ENCODE data around the gene GDPD4. TPM values are rescaled to one million over a fixed set of nuclear protein-coding genes. Genes with fewer than 3 reads are reported as not detected.

GDPD4 gene
- total RNA-seq, 4 donors from 2014 or later, result 0.07 to 1.2 TPM; not detected in 2

DNA sequence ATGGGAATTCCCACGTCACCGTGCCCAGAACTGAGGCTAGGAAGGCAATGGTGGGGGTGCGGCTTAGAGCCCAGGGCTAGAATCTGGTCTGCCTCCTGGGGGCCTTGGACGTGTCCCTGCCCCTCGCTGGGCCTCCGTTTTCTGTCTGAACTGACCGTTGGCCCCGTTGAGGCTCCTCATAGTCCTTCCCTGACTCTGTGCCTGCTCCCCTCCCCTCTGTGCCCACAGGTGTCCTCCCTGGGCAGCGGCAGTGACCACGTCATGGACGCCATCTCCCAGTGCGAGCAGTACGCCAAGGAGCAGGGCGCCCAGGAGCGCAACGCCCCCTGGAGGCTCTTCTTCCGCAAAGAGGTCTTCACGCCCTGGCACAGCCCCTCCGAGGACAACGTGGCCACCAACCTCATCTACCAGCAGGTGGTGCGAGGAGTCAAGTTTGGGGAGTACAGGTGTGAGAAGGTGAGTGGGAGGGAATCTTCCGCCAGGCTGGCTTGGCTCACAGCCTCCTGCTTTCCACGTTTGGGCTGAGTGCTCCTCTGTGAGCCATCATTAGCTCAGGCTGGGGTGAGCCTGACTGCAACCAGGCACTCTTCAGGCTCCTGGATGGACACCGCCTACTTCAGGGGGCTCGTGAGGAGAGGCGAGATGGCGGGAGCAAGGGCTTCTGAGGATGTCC lies 109.5 kb downstream of the GDPD4 start:
- intact Hi-C loops (cut with DNase I; ENCODE audit: low total_unique reads), result no loop called here
- Histone ChIP-seq H3K27me3 (no peaks in the 10 kb centered on the region), H3K36me3 (no peaks in the 10 kb centered on the region), H3K9me3 (no peaks in the 10 kb centered on the region), H3K4me1 (no peaks in the 10 kb centered on the region), H3K4me3 (no peak overlapping the region), H3K27ac (no peak overlapping the region)
- peak in 1 of 2 donors; percentile 38 for DNase-seq
- TF ChIP-seq POLR2A (IDR thresholded peaks at IDR 0.05), result no peak
- TF ChIP-seq, protein P1, sequence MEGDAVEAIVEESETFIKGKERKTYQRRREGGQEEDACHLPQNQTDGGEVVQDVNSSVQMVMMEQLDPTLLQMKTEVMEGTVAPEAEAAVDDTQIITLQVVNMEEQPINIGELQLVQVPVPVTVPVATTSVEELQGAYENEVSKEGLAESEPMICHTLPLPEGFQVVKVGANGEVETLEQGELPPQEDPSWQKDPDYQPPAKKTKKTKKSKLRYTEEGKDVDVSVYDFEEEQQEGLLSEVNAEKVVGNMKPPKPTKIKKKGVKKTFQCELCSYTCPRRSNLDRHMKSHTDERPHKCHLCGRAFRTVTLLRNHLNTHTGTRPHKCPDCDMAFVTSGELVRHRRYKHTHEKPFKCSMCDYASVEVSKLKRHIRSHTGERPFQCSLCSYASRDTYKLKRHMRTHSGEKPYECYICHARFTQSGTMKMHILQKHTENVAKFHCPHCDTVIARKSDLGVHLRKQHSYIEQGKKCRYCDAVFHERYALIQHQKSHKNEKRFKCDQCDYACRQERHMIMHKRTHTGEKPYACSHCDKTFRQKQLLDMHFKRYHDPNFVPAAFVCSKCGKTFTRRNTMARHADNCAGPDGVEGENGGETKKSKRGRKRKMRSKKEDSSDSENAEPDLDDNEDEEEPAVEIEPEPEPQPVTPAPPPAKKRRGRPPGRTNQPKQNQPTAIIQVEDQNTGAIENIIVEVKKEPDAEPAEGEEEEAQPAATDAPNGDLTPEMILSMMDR (IDR thresholded peaks at IDR 0.05), result peak in 2 of 4 experiments; percentile 27 to 34

- H3K27me3 ChIP-seq, result no peaks in the 10 kb centered on the region
- intact Hi-C loops (cut with DNase I; ENCODE audit: low total_unique reads), result no loop called here
- H3K27ac ChIP-seq, result no peak overlapping the region
- DNase-seq, result no peak
- H3K4me3 ChIP-seq, result no peak overlapping the region
- no peaks in the 10 kb centered on the region for H3K4me1 ChIP-seq
- TF ChIP-seq, protein P1 (IDR thresholded peaks at IDR 0.05), result no peak
- TF ChIP-seq POLR2A (IDR thresholded peaks at IDR 0.05), result no peak
- no peaks in the 10 kb centered on the region for H3K9me3 ChIP-seq
- no peaks in the 10 kb centered on the region for H3K36me3 ChIP-seq
Observed at GRCh38 chr11:77191429-77191822, 110.1 kb downstream of the GDPD4 start.

- no peaks in the 10 kb centered on the region for H3K9me3 ChIP-seq
- H3K27me3 ChIP-seq, result no peaks in the 10 kb centered on the region
- no peak for TF ChIP-seq POLR2A (IDR thresholded peaks at IDR 0.05)
- TF ChIP-seq, protein P1 (IDR thresholded peaks at IDR 0.05), result no peak
- H3K36me3 ChIP-seq, result no peaks in the 10 kb centered on the region
- H3K4me1 ChIP-seq, result no peaks in the 10 kb centered on the region
- DNase-seq, result no peak
- no peak overlapping the region for H3K27ac ChIP-seq
- intact Hi-C loops (cut with DNase I; ENCODE audit: low total_unique reads), result no loop called here
- H3K4me3 ChIP-seq, result no peak overlapping the region
Observed at GRCh38 chr11:77190331-77191075, 111.0 kb downstream of the GDPD4 start.

DNA sequence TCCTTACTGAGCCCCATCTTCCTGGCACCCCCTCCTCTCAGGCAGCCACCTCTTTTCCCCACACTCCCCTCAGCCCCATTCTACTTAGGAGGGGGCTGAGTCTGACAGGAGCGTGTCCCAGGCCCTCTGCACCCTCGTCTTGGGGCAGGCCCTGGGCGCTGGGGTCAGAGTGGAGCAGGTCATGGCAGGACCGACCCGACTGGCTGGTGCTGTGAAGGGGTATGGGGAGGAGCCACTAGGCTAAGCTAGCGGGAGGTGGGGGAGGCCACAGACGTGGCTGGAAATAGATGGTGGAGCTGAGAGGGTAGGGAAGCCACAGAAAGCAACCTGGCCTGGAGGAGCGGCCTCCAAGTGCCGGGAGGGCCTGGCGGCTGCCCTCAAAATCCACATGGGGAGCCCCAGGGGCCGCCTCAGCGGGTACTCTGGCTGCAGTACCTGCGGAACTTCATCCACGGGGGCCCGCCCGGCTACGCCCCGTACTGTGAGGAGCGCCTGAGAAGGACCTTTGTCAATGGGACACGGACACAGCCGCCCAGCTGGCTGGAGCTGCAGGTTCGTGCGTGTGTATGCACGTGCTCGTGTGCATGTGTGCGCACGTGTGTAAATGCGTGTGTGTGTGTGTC lies 111.8 kb downstream of the GDPD4 start:
- H3K4me3 ChIP-seq, result no peak overlapping the region
- no peaks in the 10 kb centered on the region for H3K36me3 ChIP-seq
- no peaks in the 10 kb centered on the region for H3K4me1 ChIP-seq
- H3K9me3 ChIP-seq, result no peaks in the 10 kb centered on the region
- TF ChIP-seq, protein P1 (IDR thresholded peaks at IDR 0.05), result no peak
- TF ChIP-seq POLR2A (IDR thresholded peaks at IDR 0.05), result no peak
- intact Hi-C loops (cut with DNase I; ENCODE audit: low total_unique reads), result loop anchor here (10.0 kb wide), 1 partner anchor 65 kb away; the partner anchor contains the start of gene MYO7A
- no peak for DNase-seq
- H3K27me3 ChIP-seq, result no peaks in the 10 kb centered on the region
- no peak overlapping the region for H3K27ac ChIP-seq

All from uterus (tissue), 4 donors.